ENCODE data around the gene SNRPA. TPM values are rescaled to one million over a fixed set of nuclear protein-coding genes. Genes with fewer than 3 reads are reported as not detected.
A peak's percentile ranks its signal among the peaks of the same experiment; 100 is the strongest.

SNRPA gene
- total RNA-seq, 1 donor from 2014 or later = 243 TPM

DNA sequence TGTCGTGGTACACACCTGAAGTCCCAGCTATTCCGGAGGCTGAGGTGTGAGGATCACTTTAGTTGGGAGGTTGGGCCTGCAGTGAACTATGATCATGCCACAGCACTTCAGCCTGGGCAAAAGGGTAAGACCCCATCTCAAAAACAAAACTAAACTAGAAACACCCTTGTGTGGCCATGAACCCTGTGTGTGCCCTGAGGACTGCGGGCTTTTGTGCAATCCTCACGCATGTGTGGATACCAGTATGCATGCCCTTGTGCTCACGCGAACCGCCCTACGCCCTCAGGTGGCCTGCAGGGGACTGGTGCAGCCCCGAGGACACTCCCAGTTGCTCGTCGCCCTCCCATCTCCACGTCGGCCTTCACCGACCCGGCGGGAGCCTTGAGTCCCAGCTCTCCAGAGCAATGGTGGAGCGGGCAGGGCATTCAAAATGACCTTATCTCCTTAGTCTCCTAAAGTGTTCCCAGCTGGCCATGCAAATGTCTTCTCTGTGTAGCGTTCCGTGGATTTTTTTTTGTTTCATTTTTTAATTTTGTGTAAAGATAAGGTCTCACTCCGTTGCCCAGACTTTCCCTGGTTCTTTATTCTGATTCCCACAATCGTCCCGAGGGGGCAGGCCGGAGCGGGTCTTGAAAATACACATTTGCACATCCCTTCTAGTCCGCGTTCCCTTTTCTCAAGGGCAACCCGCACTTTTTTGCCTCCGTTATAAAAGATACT, 47.1 kb downstream of the SNRPA start:
- DNase-seq (ENCODE audit: low spot score) = peak; percentile 48
- intact Hi-C loops (cut with micrococcal nuclease) = loop anchor here (1.0 kb wide), 8 partner anchors 8 to 465 kb away; partner anchors contain the start of genes COQ8B, NUMBL, RAB4B and SNRPA
- Mint-ChIP-seq H3K4me3 (peak overlapping the region; percentile 87), H3K27me3 (ENCODE audit: insufficient read depth) (no peaks in the 10 kb centered on the region), H3K9me3 (no peaks in the 10 kb centered on the region), H3K27ac (peak overlapping the region; percentile 92), H3K4me1 (ENCODE audit: low read depth) (peaks cover 53% of the 10 kb centered on the region), H3K36me3 (ENCODE audit: low read depth) (peaks cover 26% of the 10 kb centered on the region)

DNA sequence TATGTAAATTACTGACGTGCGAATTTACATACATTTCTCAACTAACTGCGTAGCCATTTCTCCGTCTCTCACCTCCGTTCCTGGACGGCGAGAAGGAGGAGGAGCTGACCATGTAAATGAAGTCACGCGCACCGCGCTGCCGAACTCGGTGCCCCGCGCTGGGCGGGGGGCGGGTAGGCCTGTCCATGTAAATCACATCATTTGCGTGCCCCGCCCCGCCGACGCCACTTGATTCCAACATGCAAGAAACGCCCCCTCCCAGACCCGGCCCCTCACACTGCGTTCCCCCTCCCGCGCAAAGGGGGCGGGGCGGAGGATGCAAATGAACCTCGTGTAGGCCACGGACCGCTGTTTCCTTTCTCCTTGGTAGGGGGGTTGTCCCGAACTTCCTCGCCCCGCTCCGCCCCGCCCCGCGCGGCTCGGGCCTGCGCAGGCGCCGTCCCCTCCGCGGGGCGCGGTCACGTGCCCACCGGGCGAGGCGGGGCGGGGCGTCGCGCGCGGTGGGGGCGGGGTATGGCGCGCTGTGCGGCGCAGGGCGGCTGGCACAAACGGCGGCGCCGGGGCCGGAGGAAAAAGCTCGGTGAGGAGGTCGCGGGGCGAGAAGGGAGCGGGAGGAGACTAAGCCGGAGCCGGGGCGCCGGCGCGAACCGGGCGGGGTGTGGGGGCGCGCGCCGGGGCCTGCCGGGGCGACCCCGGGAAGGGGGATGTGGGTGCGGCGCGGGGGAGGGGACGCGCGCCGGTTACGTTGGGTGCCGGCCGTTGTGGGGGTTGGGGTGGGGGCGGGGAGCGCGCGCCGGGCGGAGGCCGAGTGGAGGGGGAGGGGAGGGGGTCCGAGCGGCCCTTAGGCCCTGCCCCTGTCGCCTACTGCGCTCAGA, 47.9 kb downstream of the SNRPA start, which contains the start of gene EGLN2:
EGLN2 (plus strand) TSS at position 509 of the 875 bp plus-strand sequence. CDS start 1,382 bp downstream, outside the sequence.
- intact Hi-C loops (cut with micrococcal nuclease) = loop anchor here (1.0 kb wide), 8 partner anchors 7 to 464 kb away; partner anchors contain the start of genes COQ8B, NUMBL, RAB4B and SNRPA

GRCh38 chr19:40799558-40800338, 48.7 kb downstream of the SNRPA start:
- peaks cover 33% of the 10 kb centered on the region for H3K36me3 Mint-ChIP-seq (ENCODE audit: low read depth)
- H3K27ac Mint-ChIP-seq = peak overlapping the region; percentile 91
- H3K27me3 Mint-ChIP-seq (ENCODE audit: insufficient read depth) = no peaks in the 10 kb centered on the region
- H3K9me3 Mint-ChIP-seq = no peaks in the 10 kb centered on the region
- intact Hi-C loops (cut with micrococcal nuclease) = loop anchor here (5.0 kb wide), 1 partner anchor 553 kb away; the partner anchor contains the start of gene TGFB1
- H3K4me3 Mint-ChIP-seq = peak overlapping the region; percentile 97
- DNase-seq (ENCODE audit: low spot score) = no peak
- H3K4me1 Mint-ChIP-seq (ENCODE audit: low read depth) = peaks cover 69% of the 10 kb centered on the region

More for the DNA sequence above, 47.9 kb downstream of the SNRPA start, which contains the start of gene EGLN2:
- peak; percentile 100 for DNase-seq (ENCODE audit: low spot score)
- Mint-ChIP-seq H3K9me3 (no peaks in the 10 kb centered on the region), H3K36me3 (ENCODE audit: low read depth) (peaks cover 28% of the 10 kb centered on the region), H3K4me1 (ENCODE audit: low read depth) (peaks cover 61% of the 10 kb centered on the region), H3K27ac (peak within 1 kb of the TSS; percentile 92), H3K27me3 (ENCODE audit: insufficient read depth) (no peaks in the 10 kb centered on the region), H3K4me3 (peak within 1 kb of the TSS; percentile 97)

GRCh38 chr19:40800339-40800996, 49.5 kb downstream of the SNRPA start:
- Mint-ChIP-seq H3K27ac (peak overlapping the region; percentile 91), H3K36me3 (ENCODE audit: low read depth) (peaks cover 38% of the 10 kb centered on the region), H3K4me1 (ENCODE audit: low read depth) (peaks cover 77% of the 10 kb centered on the region), H3K27me3 (ENCODE audit: insufficient read depth) (no peaks in the 10 kb centered on the region), H3K4me3 (peak overlapping the region; percentile 97), H3K9me3 (no peaks in the 10 kb centered on the region)
- intact Hi-C loops (cut with micrococcal nuclease) = loop anchor here (5.0 kb wide), 1 partner anchor 552 kb away; the partner anchor contains the start of gene TGFB1
- DNase-seq (ENCODE audit: low spot score) = no peak

- Mint-ChIP-seq H3K9me3 (no peaks in the 10 kb centered on the region), H3K36me3 (ENCODE audit: low read depth) (peaks cover 37% of the 10 kb centered on the region), H3K27me3 (ENCODE audit: insufficient read depth) (no peaks in the 10 kb centered on the region), H3K27ac (peak overlapping the region; percentile 34), H3K4me3 (peak overlapping the region; percentile 97), H3K4me1 (ENCODE audit: low read depth) (peaks cover 82% of the 10 kb centered on the region)
- DNase-seq (ENCODE audit: low spot score) = no peak
- intact Hi-C loops (cut with micrococcal nuclease) = loop anchor here (5.0 kb wide), 1 partner anchor 551 kb away; the partner anchor contains the start of gene TGFB1
These were observed 50.0 kb downstream of the SNRPA start for GRCh38 chr19:40800997-40801377.

DNA sequence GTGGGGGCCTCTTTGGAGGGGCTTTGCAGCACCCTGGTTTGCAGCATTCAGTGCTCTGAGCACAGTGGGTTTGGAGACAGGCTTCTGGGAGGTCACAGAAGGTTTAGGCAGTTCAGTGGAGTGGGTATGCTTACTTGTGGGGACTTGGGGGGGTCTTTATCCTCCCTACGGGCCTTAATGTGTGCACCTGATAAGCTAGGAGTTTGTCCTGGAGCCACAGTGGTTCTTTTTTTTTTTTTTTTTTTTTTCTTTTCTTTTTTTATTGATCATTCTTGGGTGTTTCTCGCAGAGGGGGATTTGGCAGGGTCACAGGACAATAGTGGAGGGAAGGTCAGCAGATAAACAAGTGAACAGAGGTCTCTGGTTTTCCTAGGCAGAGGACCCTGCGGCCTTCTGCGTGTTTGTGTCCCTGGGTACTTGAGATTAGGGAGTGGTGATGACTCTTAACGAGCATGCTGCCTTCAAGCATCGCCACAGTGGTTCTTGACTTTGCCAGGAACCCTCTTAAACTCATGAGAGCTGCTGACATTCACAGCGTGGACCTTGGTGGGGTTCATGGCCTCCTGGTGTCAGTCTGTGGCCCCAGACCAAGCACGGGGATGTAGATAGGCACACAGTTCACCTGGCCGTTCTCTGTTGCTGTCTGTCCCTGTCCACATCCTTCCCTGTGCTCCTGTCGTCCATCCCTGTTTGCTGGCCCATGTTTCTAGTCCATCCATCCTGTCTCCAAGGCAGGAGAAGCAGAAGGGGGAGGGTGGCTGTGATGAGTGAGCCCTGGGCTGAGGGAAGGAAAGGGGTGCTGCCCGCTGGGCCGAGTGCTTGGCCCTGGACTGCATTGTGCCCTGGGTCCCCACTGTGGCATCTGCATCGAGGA, 50.7 kb downstream of the SNRPA start:
- no peaks in the 10 kb centered on the region for H3K27me3 Mint-ChIP-seq (ENCODE audit: insufficient read depth)
- H3K36me3 Mint-ChIP-seq (ENCODE audit: low read depth) = peaks cover 34% of the 10 kb centered on the region
- intact Hi-C loops (cut with micrococcal nuclease) = loop anchor here (5.0 kb wide), 1 partner anchor 551 kb away; the partner anchor contains the start of gene TGFB1
- H3K4me1 Mint-ChIP-seq (ENCODE audit: low read depth) = peaks cover 87% of the 10 kb centered on the region
- no peaks in the 10 kb centered on the region for H3K9me3 Mint-ChIP-seq
- peak overlapping the region; percentile 56 for H3K27ac Mint-ChIP-seq
- peak overlapping the region; percentile 97 for H3K4me3 Mint-ChIP-seq
- no peak for DNase-seq (ENCODE audit: low spot score)

DNA sequence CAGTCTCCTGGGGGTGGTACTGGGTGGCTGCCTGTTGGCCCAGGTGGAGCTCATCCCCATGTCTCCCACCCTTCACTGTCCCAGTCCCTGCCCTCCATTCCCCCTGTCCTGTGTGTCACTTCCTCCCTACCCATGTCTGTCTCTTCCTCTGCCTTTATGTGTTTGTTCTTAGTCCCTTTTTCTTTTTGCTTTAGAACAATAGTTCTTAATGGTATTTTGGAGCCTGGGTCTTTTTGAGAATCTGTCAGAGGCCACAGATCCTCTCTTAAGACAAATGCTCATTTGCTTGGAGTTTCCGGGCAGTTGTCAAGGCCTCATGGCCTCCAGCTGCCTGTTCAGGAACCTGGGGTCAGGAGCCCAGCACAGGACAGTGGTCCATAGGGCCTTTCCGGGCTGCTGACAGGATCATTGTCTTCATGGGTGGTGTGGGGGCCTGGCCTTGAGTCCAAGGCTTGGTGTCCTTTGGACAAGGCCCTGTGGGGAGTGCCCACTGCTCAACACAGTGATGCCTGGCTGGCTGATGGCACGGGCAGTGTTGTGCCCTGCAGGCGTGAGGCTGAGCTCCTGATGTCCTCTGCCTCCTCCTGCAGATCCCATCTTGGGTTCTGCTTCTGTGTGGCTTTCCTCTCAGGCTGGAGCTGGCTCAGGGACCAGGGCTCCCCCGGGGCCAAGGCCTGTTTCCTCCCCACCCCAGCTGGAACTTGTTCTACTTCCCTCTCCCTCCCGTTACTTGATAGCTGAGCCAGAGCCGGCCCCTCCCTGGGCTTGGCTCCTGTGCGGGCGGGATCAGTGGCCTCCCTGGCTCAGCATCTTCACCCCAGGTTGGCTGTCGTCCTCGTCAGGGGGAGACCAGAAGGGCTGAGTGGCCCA, 51.5 kb downstream of the SNRPA start:
- intact Hi-C loops (cut with micrococcal nuclease) = loop anchor here (5.0 kb wide), 1 partner anchor 550 kb away; the partner anchor contains the start of gene TGFB1
- Mint-ChIP-seq H3K27me3 (ENCODE audit: insufficient read depth) (no peaks in the 10 kb centered on the region), H3K4me1 (ENCODE audit: low read depth) (peaks cover 87% of the 10 kb centered on the region), H3K27ac (peak overlapping the region; percentile 98), H3K36me3 (ENCODE audit: low read depth) (peaks cover 39% of the 10 kb centered on the region), H3K4me3 (peak overlapping the region; percentile 97), H3K9me3 (no peaks in the 10 kb centered on the region)
- DNase-seq (ENCODE audit: low spot score) = no peak

- Mint-ChIP-seq H3K36me3 (ENCODE audit: low read depth) (peaks cover 45% of the 10 kb centered on the region), H3K27ac (peak overlapping the region; percentile 98), H3K27me3 (ENCODE audit: insufficient read depth) (no peaks in the 10 kb centered on the region), H3K4me3 (peak overlapping the region; percentile 97), H3K4me1 (ENCODE audit: low read depth) (peaks cover 86% of the 10 kb centered on the region), H3K9me3 (no peaks in the 10 kb centered on the region)
- intact Hi-C loops (cut with micrococcal nuclease) = loop anchor here (5.0 kb wide), 1 partner anchor 549 kb away; the partner anchor contains the start of gene TGFB1
- no peak for DNase-seq (ENCODE audit: low spot score)
These were observed 52.3 kb downstream of the SNRPA start for GRCh38 chr19:40803170-40803856.

GRCh38 chr19:40803857-40804782, 53.1 kb downstream of the SNRPA start:
- H3K4me3 Mint-ChIP-seq = peak overlapping the region; percentile 97
- peak overlapping the region; percentile 98 for H3K27ac Mint-ChIP-seq
- H3K4me1 Mint-ChIP-seq (ENCODE audit: low read depth) = peaks cover 81% of the 10 kb centered on the region
- DNase-seq (ENCODE audit: low spot score) = peak; percentile 66
- H3K9me3 Mint-ChIP-seq = no peaks in the 10 kb centered on the region
- intact Hi-C loops (cut with micrococcal nuclease) = loop anchor here (5.0 kb wide), 1 partner anchor 548 kb away; the partner anchor contains the start of gene TGFB1
- H3K27me3 Mint-ChIP-seq (ENCODE audit: insufficient read depth) = no peaks in the 10 kb centered on the region
- H3K36me3 Mint-ChIP-seq (ENCODE audit: low read depth) = peaks cover 47% of the 10 kb centered on the region

Measured in activated T-helper 1 cell treated with anti-CD3 and anti-CD28 coated beads, Interleukin-12 subunit alpha, Interleukin-12 subunit beta, Interleukin-2, Interleukin-4 antibody, amounts not matched to agents 30 ng/mL and 10 ng/mL and 1 ng/mL, durations not matched to agents 14 hours and 24 hours and 36 hours (primary cell).